ENCODE results near the gene TNFRSF14. TPM values are rescaled to one million over a fixed set of nuclear protein-coding genes. Genes with fewer than 3 reads are reported as not detected.

TNFRSF14 gene
- 10 to 100 TPM; 11.5 to 22.6 (median 13.8) TPM for polyA plus RNA-seq (ENCODE audit: insufficient read length in 10 of 10)
- long read RNA-seq, donor 1, partial matches to known transcripts, result 0 of 3 reads
- long read RNA-seq, donor 1, other reads (novel, unspliced or antisense), result 0 of 3 reads
- long read RNA-seq, donor 2, partial matches to known transcripts, result 0 of 3 reads
- long read RNA-seq, donor 2, other reads (novel, unspliced or antisense), result 0 of 3 reads
- long read RNA-seq, donor 3, result 0 reads
- long read RNA-seq, donor 4, result 0 reads
- long read RNA-seq, donor 5, partial matches to known transcripts, result 7 of 10 reads
- long read RNA-seq, donor 5, other reads (novel, unspliced or antisense), result 0 of 10 reads
- long read RNA-seq, donor 6, partial matches to known transcripts, result 0 of 6 reads
- long read RNA-seq, donor 6, other reads (novel, unspliced or antisense), result 0 of 6 reads
- long read RNA-seq, donor 7, partial matches to known transcripts, result 0 of 3 reads
- long read RNA-seq, donor 7, other reads (novel, unspliced or antisense), result 0 of 3 reads
- long read RNA-seq, donor 8, partial matches to known transcripts, result 0 of 1 reads
- long read RNA-seq, donor 8, other reads (novel, unspliced or antisense), result 0 of 1 reads
- long read RNA-seq, donor 9, partial matches to known transcripts, result 0 of 2 reads
- long read RNA-seq, donor 9, other reads (novel, unspliced or antisense), result 0 of 2 reads

GRCh38 chr1:2556277-2556677, at the start of gene TNFRSF14:
Gene TNFRSF14, plus strand, starts transcription at chr1:2556371. Its CDS starts 294 bp downstream, at chr1:2556665.
- peak in 1 of 3 donors; percentile 89 for DNase-seq

DNA sequence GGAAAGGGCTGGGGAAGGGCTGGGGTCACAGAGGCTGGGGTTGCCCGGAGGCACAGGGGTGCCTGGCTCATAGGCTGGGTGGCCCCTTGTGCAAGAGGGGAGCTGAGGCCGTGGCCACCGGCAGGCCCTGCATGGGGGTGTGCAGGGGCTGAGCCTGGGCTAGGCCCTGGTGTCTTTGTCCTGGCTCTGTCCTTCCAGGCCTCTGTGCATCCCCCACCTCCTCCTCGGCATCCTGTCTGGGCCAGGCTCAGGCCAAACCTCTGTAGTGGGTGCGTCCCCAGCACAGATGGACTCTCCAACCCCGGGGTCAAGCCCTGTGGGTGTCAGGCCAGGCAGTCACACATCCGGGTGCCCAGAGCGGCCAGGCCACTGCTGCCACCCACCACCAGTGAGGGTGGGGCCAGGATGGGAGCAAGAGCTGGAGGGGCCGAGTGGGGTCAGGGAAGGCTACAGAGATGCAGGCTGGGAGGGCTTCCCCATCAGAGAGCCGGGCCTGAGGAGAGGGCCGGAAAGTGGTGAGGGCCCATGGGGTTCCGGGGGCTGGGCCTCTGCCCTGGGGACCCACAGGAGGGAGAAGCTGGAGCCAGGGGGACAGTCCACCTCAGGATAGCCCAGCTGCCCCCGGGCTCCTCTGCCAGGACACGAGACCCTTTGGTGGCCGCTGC, 49.1 kb upstream of the TNFRSF14 start:
- DNase-seq, result no peak

DNA sequence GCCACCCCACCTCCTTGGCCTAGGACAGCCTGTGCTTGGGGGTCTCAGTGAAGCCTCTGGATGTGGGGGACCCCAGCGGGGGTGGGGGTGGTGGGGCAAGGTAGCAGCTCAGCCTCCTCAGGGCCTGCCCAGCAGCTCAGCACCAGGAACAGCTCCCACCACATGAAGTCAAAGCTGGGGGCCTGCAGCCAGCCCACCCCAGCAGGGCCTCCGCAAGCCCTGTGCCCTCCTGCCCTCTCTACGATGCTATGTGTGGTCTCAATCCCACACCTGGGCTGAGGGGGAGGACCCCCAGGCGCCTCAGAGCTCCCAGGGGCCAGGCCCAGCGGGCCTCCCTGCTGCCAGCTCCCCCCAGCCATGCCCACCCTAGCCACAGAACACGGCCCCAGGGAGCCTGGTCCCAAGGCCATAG, 48.4 kb upstream of the TNFRSF14 start:
- no peak for DNase-seq

GRCh38 chr1:2508180-2508579, 48.0 kb upstream of the TNFRSF14 start:
- DNase-seq, result no peak

DNA sequence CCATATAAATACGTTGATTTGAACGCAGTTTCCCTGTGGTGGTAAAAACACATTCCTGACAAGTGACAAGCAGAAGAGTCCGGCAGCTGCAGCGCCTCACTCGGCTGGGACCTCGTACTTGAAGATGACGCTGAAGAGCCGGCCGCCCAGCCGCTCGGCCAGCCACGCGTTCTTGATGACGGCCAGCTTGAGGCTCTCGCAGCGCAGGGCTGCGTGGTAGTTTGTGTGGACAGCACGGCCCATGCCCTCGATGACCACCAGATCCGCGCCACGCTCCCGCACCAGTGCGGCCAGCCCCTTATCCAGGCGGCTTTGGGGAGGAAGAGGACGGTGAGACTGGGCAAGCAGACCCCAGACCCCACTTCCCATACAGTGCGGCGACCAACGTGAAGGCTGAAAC, 47.4 kb upstream of the TNFRSF14 start:
- no peak for DNase-seq

- no peak for DNase-seq
Measured at GRCh38 chr1:2509589-2509988, 46.6 kb upstream of the TNFRSF14 start.

GRCh38 chr1:2510366-2511155, 45.6 kb upstream of the TNFRSF14 start:
- DNase-seq, result no peak

GRCh38 chr1:2512862-2513421, 43.2 kb upstream of the TNFRSF14 start:
- peak in 1 of 3 donors; percentile 8 for DNase-seq

GRCh38 chr1:2513939-2514652, 42.1 kb upstream of the TNFRSF14 start:
- DNase-seq, result no peak

DNA sequence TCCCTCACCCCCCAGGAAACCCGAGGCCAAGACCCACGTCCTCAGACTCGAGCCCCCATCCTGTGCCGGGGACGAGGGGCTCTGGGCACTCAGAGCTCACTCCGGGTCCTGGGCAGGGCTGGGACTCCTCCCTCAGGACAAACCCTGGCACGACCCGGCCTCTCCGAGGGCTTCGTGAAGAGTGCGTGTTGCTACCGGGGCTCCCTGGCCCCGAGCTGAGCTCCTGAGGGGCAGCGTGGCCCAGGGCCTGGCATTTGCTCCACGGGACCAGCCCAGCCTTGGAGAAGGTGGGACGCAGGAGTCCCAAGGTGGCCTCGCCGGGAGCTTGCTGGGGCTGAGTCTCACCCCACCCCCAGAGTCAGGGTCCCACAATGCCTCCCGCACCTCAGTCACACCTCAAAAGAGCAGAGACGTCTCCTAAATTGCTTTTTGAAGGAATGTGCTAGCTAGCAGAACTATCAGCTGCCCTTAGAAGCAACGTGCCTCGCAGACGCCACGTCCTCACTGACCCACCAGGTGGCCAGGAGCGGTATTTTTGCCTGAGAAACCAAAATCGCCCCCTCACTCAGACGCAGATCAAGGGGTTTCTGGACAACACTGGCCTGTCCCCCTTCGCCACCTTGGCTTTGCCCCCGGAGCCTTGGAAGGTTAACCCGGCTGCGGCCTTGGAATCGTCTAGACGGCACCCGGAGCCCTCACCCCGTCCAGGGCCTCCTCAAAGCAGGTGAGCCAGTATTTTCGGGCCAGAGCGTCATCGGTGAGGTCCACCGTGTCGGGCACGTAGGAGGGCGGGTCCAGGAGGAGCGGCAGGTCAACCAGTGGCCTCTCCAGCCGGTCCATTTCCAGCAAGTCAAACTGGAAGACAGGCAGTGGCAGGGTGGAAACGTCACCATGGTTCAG, 41.1 kb upstream of the TNFRSF14 start:
- no peak for DNase-seq

- DNase-seq, result no peak
Measured at GRCh38 chr1:2515763-2516080, 40.4 kb upstream of the TNFRSF14 start.

DNA sequence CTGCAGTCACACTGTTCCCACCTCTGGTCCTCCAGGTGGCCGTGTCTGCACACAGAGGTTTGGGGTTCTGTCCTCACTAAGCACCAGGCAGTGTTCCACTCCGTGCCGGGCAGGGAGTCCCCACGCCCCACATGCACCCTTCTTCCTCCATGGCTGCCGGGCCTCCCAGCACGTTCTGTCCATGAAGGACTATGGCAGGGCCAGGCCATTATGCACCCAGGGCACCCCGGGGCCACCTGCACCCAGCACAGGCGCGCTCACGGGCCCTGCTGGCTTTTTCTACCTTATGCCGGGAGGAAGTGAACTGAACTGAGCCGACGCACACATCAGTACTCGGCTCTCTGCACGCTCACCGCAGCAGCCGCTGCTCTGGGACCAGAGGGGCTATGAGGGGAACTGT, 40.0 kb upstream of the TNFRSF14 start:
- no peak for DNase-seq

DNA sequence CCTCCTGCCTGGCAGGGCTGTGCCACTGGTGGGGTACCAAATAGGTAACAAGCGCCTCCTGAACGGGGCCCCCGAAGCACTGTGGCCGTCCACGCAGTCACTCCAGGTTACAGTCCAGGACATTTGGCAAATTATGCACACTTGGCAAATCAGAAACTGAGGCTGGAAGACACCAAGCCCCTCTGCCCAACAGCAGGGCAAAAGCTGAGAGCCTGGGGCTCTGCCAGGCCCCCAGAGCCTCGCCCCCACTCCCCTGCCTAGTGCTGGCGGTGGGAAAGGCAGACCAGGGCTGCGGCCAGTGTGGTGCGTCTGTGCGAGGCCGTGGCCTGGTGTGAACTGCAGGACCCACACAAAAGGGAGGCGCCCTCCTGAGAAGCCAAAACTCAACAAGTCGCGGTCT, 39.2 kb upstream of the TNFRSF14 start:
- no peak for DNase-seq

- no peak for DNase-seq
Measured at GRCh38 chr1:2517966-2518365, 38.2 kb upstream of the TNFRSF14 start.

GRCh38 chr1:2518528-2518927, 37.6 kb upstream of the TNFRSF14 start:
- DNase-seq, result no peak

- DNase-seq, result no peak
Measured at GRCh38 chr1:2519029-2519685, 37.0 kb upstream of the TNFRSF14 start.

DNA sequence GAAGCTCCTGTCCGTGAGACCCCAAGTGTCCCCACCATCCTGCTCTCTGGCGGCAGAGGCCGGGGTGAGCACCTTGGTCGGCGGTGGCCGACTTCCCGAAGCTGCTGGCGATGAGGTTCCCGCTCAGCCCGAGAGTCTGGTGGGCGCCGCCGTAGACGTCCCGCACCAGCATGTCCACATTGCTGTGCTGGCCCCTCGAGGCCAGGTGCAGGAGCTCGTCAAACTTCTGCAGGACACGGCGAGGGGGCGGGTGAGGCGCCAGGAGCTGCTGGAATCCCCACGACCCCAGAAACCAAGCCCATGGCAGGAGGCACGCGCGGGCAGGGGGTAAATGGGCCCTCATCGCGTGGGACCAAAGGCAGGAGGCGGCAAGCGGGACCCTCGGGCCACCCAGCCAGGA, 36.4 kb upstream of the TNFRSF14 start:
- no peak for DNase-seq

- DNase-seq, result no peak
Measured at GRCh38 chr1:2520206-2520605, 36.0 kb upstream of the TNFRSF14 start.

DNA sequence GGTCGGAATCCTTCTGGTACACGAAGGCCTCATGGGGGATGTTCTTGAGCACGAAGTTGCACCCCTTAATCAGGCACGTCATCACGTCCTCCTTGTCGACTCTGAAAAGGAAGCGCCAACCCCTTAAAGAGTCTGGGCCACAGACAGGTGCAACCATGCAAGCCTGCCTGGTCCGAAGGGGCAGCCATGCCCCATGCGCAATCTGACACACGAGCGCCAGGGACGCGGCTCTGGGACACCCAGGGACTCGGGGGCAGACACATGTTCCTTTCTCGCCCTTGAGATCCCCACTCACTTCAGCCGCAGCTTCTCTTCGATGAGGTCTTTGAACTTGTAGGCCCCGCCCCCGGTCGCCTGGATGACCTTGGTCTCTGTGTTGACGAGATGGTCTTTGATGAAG, 35.4 kb upstream of the TNFRSF14 start:
- DNase-seq, result no peak

Data from muscle of back (tissue), 13 donors.